Loucy (cell line): ENCODE measurements around the gene IRAK3.

Experiments
- EZH2phosphoT487 ChIP-seq: fragments of 200-600 bp; IDR thresholded peaks from 2 replicates; pipeline ENCODE4 v1.6.1; 2018; ENCODE audit warnings: antibody characterized with exemption, mild to moderate bottlenecking, moderate library complexity, borderline replicate concordance
- TF ChIP-seq, protein P1 (sequence below): fragments of 200-600 bp; sonication (generic); conservative IDR thresholded peaks from 2 replicates; pipeline ENCODE4 v1.5.1; 2014; ENCODE audit warnings: mild to moderate bottlenecking, antibody characterized with exemption, low read length

DNA sequence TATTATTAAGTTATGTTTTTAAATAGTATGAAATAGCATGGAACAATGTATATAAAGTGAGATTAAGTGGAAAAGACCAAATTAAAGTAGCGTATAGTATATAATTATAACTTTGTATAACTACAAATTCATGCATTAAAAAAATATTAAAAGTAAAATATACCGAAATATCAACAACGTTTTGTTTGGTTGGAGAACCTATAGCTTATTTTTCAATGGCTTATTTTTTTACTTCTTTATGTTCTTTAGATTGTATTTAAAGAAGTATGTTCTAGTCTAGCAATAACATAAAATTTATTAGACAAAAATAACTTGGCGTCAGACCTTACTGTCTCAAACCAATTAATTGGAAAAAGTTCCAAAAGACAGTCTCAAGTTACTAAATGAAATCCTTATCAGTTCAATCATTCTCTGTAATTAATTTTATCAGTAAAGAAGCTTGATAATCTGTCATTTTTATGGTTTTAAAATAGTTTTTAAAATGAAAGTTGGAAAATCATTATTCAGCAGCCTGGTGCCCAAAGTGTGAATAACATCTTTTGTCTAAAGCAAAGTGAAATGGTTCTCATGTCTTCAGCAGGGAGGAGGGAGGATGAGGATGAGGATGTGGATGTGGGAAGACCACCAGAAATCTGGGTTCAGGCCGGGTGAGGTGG lies 46.7 kb downstream of the IRAK3 start:
- TF ChIP-seq, protein P1, sequence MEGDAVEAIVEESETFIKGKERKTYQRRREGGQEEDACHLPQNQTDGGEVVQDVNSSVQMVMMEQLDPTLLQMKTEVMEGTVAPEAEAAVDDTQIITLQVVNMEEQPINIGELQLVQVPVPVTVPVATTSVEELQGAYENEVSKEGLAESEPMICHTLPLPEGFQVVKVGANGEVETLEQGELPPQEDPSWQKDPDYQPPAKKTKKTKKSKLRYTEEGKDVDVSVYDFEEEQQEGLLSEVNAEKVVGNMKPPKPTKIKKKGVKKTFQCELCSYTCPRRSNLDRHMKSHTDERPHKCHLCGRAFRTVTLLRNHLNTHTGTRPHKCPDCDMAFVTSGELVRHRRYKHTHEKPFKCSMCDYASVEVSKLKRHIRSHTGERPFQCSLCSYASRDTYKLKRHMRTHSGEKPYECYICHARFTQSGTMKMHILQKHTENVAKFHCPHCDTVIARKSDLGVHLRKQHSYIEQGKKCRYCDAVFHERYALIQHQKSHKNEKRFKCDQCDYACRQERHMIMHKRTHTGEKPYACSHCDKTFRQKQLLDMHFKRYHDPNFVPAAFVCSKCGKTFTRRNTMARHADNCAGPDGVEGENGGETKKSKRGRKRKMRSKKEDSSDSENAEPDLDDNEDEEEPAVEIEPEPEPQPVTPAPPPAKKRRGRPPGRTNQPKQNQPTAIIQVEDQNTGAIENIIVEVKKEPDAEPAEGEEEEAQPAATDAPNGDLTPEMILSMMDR, result peak; percentile 32
- TF ChIP-seq EZH2phosphoT487, result no peak
